Loucy (cell line): ENCODE measurements around the gene STOX2.

ENCODE experiments used
- EZH2phosphoT487 ChIP-seq: fragments of 200-600 bp; IDR thresholded peaks from 2 replicates; pipeline ENCODE4 v1.6.1; 2018; ENCODE audit warnings: antibody characterized with exemption, mild to moderate bottlenecking, moderate library complexity, borderline replicate concordance
- TF ChIP-seq, protein P1 (sequence below): fragments of 200-600 bp; sonication (generic); conservative IDR thresholded peaks from 2 replicates; pipeline ENCODE4 v1.5.1; 2014; ENCODE audit warnings: mild to moderate bottlenecking, antibody characterized with exemption, low read length

DNA sequence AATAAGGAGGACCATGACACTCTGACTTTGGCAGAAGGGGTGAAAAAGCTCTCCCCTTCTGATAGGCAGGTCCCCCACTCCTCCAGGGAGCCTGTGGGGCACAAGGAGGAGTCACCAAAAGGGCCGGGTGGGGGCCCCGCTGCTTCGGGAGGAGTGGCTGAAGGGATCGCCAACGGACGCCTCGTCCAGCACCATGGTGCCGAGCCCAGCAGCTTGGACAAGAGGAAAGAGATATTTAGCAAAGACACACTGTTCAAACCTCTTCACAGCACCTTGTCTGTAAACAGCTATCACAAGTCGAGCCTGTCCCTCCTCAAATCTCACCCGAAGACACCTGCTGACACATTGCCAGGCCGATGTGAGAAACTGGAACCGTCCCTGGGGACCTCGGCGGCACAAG, 105.6 kb downstream of the STOX2 start:
- TF ChIP-seq, protein P1, sequence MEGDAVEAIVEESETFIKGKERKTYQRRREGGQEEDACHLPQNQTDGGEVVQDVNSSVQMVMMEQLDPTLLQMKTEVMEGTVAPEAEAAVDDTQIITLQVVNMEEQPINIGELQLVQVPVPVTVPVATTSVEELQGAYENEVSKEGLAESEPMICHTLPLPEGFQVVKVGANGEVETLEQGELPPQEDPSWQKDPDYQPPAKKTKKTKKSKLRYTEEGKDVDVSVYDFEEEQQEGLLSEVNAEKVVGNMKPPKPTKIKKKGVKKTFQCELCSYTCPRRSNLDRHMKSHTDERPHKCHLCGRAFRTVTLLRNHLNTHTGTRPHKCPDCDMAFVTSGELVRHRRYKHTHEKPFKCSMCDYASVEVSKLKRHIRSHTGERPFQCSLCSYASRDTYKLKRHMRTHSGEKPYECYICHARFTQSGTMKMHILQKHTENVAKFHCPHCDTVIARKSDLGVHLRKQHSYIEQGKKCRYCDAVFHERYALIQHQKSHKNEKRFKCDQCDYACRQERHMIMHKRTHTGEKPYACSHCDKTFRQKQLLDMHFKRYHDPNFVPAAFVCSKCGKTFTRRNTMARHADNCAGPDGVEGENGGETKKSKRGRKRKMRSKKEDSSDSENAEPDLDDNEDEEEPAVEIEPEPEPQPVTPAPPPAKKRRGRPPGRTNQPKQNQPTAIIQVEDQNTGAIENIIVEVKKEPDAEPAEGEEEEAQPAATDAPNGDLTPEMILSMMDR: no peak
- TF ChIP-seq EZH2phosphoT487: no peak
